GM12878 (cell line): ENCODE data around the gene NRDE2. TPM values are rescaled to one million over a fixed set of nuclear protein-coding genes. Genes with fewer than 3 reads are reported as not detected.

Source experiments
- ATAC-seq: fragments of 200-7000 bp; cut with Tn5 transposase; 3 replicates; pipeline ENCODE4 v1.9.1; 2020; ENCODE audit warnings: mild to moderate bottlenecking, moderate library complexity
- BruUV-seq: library from RNA; stranded (reverse); fragments of 400-500 nt; replicated peaks from 2 replicates; lab custom pipeline; 2021; lab: Mats Ljungman, UMichigan
- CTCF ChIA-PET: fragments of 300-600 bp; sonication (Branson Sonifier 250); formaldehyde crosslinking; extraction: SDS; loops from one replicate; lab custom pipeline; 2021; ENCODE audit warnings: inconsistent platforms; lab: Yijun Ruan, JAX
- POLR2A ChIA-PET: fragments of 350-600 bp; formaldehyde crosslinking; extraction: SDS; loops from one replicate; lab custom pipeline; 2021; ENCODE audit warnings: inconsistent platforms; lab: Charles Lee
- RAD21 ChIA-PET: fragments of 300-600 bp; sonication (Branson Sonifier 250); formaldehyde crosslinking; loops from one replicate; lab custom pipeline; 2023; ENCODE audit warnings: antibody characterized with exemption; ENCODE audit not compliant: unreplicated experiment; lab: Charles Lee
- SMC1A ChIA-PET: fragments of 300-600 bp; sonication (Branson Sonifier 250); formaldehyde crosslinking; loops from one replicate; lab custom pipeline; 2023; ENCODE audit not compliant: unreplicated experiment, uncharacterized antibody; lab: Charles Lee
- DNase-seq: peaks from one replicate; pipeline ENCODE4 v3.0.0-alpha.2; 2011; ENCODE audit warnings: low read depth, low spot score
- FAIRE-seq: peaks from 3 replicates; lab custom pipeline; 2011; peaks lifted over from hg19 to GRCh38; lab: Jason Lieb, UNC
- H2AFZ ChIP-seq: 2 replicates; pipeline ENCODE4 v1.6.0; 2011; ENCODE audit warnings: low read depth, low read length, control low read depth; ENCODE audit not compliant: control insufficient read depth
- H3K27ac ChIP-seq: 2 replicates; pipeline ENCODE4 v1.5.1; 2011; ENCODE audit warnings: control low read depth; ENCODE audit not compliant: control insufficient read depth, insufficient read depth
- H3K27me3 ChIP-seq, 2 experiments: replicated peaks in 1 of 2; 2 replicates each; pipeline versions ENCODE4 v1.6.0 to v1.6.1; 2011; ENCODE audit warnings: low read length in 1 of 2; ENCODE audit not compliant: control insufficient read depth in 2 of 2, insufficient read depth in 2 of 2
- H3K36me3 ChIP-seq, 2 experiments: 2 replicates each; pipeline ENCODE4 v1.5.1; 2011; ENCODE audit warnings: low read length in 1 of 2; ENCODE audit not compliant: control insufficient read depth in 2 of 2, insufficient read depth in 2 of 2
- H3K4me1 ChIP-seq: 2 replicates; pipeline ENCODE4 v1.6.1; 2011; ENCODE audit warnings: mild to moderate bottlenecking, low read length, moderate library complexity, mixed read lengths; ENCODE audit not compliant: control insufficient read depth, insufficient read depth
- H3K4me2 ChIP-seq: 2 replicates; pipeline ENCODE4 v1.6.0; 2011; ENCODE audit warnings: control low read depth; ENCODE audit not compliant: control insufficient read depth, insufficient read depth
- H3K4me3 ChIP-seq: fragments of 200-600 bp; sonication (generic); 2 replicates; pipeline ENCODE4 v1.5.1; 2016
- H3K79me2 ChIP-seq: 2 replicates; pipeline ENCODE4 v1.6.0; 2011; ENCODE audit warnings: low read length; ENCODE audit not compliant: control insufficient read depth, insufficient read depth
- H3K9ac ChIP-seq: 2 replicates; pipeline ENCODE4 v1.8.0; 2011; ENCODE audit warnings: low read length, control low read depth, mixed read lengths; ENCODE audit not compliant: control insufficient read depth, insufficient read depth
- H3K9me3 ChIP-seq: replicated peaks from 3 replicates; pipeline ENCODE4 v1.5.1; 2011; ENCODE audit warnings: mild to moderate bottlenecking, low read length; ENCODE audit not compliant: control insufficient read depth, insufficient read depth
- H4K20me1 ChIP-seq: 2 replicates; pipeline ENCODE4 v1.6.0; 2011; ENCODE audit not compliant: control insufficient read depth, insufficient read depth
- CBFB ChIP-seq: IDR thresholded peaks from 2 replicates; pipeline ENCODE4 v1.6.1; 2016; ENCODE audit warnings: antibody characterized with exemption, low read depth
- HDAC2 ChIP-seq: fragments of 200-600 bp; sonication (generic); IDR thresholded peaks from 2 replicates; pipeline ENCODE4 v1.6.1; 2017
- MEF2B ChIP-seq: fragments of 450-650 bp; IDR thresholded peaks from 2 replicates; pipeline ENCODE4 v1.6.1; 2018; ENCODE audit warnings: mild to moderate bottlenecking, moderate library complexity; ENCODE audit not compliant: partially characterized antibody, poor library complexity, severe bottlenecking
- NFXL1 ChIP-seq: fragments of 450-650 bp; IDR thresholded peaks from 2 replicates; pipeline ENCODE4 v1.6.1; 2017; ENCODE audit warnings: antibody characterized with exemption, mild to moderate bottlenecking, borderline replicate concordance
- PAX5 ChIP-seq: IDR thresholded peaks from 2 replicates; pipeline ENCODE4 v1.6.1; 2011; ENCODE audit warnings: low read depth, low read length, borderline replicate concordance
- RAD51 ChIP-seq: fragments of 450-650 bp; IDR thresholded peaks from 2 replicates; pipeline ENCODE4 v1.6.1; 2016; ENCODE audit warnings: moderate library complexity, mild to moderate bottlenecking, inconsistent platforms
- RCOR1 ChIP-seq: conservative IDR thresholded peaks from 2 replicates; pipeline ENCODE4 v1.6.1; 2012; ENCODE audit warnings: low read depth, low read length, improper control_type of control experiment
- SMAD1 ChIP-seq: fragments of 450-650 bp; IDR thresholded peaks from 2 replicates; pipeline ENCODE4 v1.6.1; 2018; ENCODE audit warnings: mild to moderate bottlenecking, low read depth; ENCODE audit not compliant: partially characterized antibody
- SMARCA5 ChIP-seq: fragments of 450-650 bp; IDR thresholded peaks from 2 replicates; pipeline ENCODE4 v1.6.1; 2017; ENCODE audit warnings: mild to moderate bottlenecking
- SREBF1 ChIP-seq: IDR thresholded peaks from 2 replicates; pipeline ENCODE4 v1.6.1; 2012; ENCODE audit warnings: mild to moderate bottlenecking, low read length
- TCF3 ChIP-seq: IDR thresholded peaks from 2 replicates; pipeline ENCODE4 v1.6.1; 2012; ENCODE audit warnings: low read depth, mild to moderate bottlenecking, low read length, borderline replicate concordance; ENCODE audit not compliant: insufficient read depth
- YBX1 ChIP-seq: fragments of 450-650 bp; IDR thresholded peaks from 2 replicates; pipeline ENCODE4 v1.6.1; 2016; ENCODE audit warnings: antibody characterized with exemption
- ZBTB33 ChIP-seq: fragments of 450-650 bp; IDR thresholded peaks from 2 replicates; pipeline ENCODE4 v1.6.1; 2017; ENCODE audit warnings: mild to moderate bottlenecking
- ZNF274 ChIP-seq: IDR thresholded peaks from one replicate; pipeline ENCODE4 v1.8.0; 2011; ENCODE audit not compliant: insufficient read length, insufficient read depth
- WGBS: methylation state at CpG from one replicate; pipeline ENCODE4 v1.1.6; 2016; ENCODE audit warnings: low lambda C conversion rate; ENCODE audit not compliant: insufficient replicate concordance, insufficient coverage; ENCODE audit errors: missing lambda C conversion rate; 5-methylcytosine and 5-hydroxymethylcytosine counted together
- in situ Hi-C: fragments of 300-500 bp; cut with MboI; formaldehyde crosslinking; loops from 9 replicates; pipeline ENCODE4 v1.14.3; 2018; ENCODE audit warnings: mixed read lengths
- intact Hi-C: fragments of 100-400 bp; cut with micrococcal nuclease; formaldehyde crosslinking; loops from one replicate; pipeline ENCODE4 v1.14.2; 2022; ENCODE audit not compliant: unreplicated experiment
- polyA plus RNA-seq, 11 experiments: library from polyadenylated mRNA; depleted of rRNA in 4 of 11; unstranded in 6 of 11; stranded (reverse) in 5 of 11; fragments of >200 nt; fragmentation: Nextera tagmentation in 4 of 11; fragmentation: Illumina TruSeq in 1 of 11; extraction: Ambion mirVana in 4 of 11; extraction: Trizol in 1 of 11; gene quantifications; 1 replicate in 1 of 11; 2 replicates in 10 of 11; pipeline versions ENCODE4 v1.2.1 to v1.2.3, GENCODE V29; 2011 to 2016; ENCODE audit warnings: inconsistent platforms in 2 of 11, missing spikeins in 2 of 11, low read depth in 1 of 11
- total RNA-seq, 4 experiments: library from RNA; depleted of rRNA in 3 of 4; stranded (reverse); fragments of >200 nt in 3 of 4; fragmentation: Illumina TruSeq in 1 of 4; extraction: Trizol in 1 of 4; gene quantifications; 2 replicates each; pipeline versions ENCODE4 v1.2.1 to v1.2.3, GENCODE V29; 2013 to 2021
- TF ChIP-seq, protein P1 (sequence below): IDR thresholded peaks from 2 replicates; pipeline ENCODE4 v1.6.1; 2011; ENCODE audit warnings: borderline replicate concordance, low read depth, mild to moderate bottlenecking, moderate library complexity, mixed read lengths, low read length; ENCODE audit not compliant: insufficient read depth; ENCODE audit errors: extremely low read length

NRDE2 gene
- total and polyA plus RNA-seq, 10 of the 15 experiments (the other 5 are each of a cell fraction or from before 2014, with no cell fraction given), result 8.3 to 21.0 (median 13.8) TPM

GRCh38 chr14:90293766-90294730, 37.7 kb downstream of the NRDE2 start:
- CTCF ChIA-PET, result no interaction called here
- SMC1A ChIA-PET, result no interaction called here
- TF ChIP-seq PAX5 (no peak), RAD51 (no peak), ZBTB33 (no peak), TCF3 (no peak), SMAD1 (no peak), RCOR1 (no peak), ZNF274 (no peak), SREBF1 (no peak), CBFB (no peak), MEF2B (no peak), YBX1 (no peak), NFXL1 (no peak), SMARCA5 (no peak), HDAC2 (no peak)
- TF ChIP-seq, protein P1, sequence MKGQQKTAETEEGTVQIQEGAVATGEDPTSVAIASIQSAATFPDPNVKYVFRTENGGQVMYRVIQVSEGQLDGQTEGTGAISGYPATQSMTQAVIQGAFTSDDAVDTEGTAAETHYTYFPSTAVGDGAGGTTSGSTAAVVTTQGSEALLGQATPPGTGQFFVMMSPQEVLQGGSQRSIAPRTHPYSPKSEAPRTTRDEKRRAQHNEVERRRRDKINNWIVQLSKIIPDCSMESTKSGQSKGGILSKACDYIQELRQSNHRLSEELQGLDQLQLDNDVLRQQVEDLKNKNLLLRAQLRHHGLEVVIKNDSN, result no peak
- FAIRE-seq (no peak), ATAC-seq (no peak), DNase-seq (no peak)
- no TSS peak for BruUV-seq
- 96% methylated on average over 11 of the region's 11 CpGs for WGBS
- H3K4me3 ChIP-seq, result no peak overlapping the region
- peaks cover 8 to 19% of the 10 kb centered on the region in 2 experiments for H3K36me3 ChIP-seq
- no peaks in the 10 kb centered on the region for H3K79me2 ChIP-seq
- no peak overlapping the region for H3K27ac ChIP-seq
- no peak overlapping the region for H2AFZ ChIP-seq
- H4K20me1 ChIP-seq, result no peaks in the 10 kb centered on the region
- RAD21 ChIA-PET, result no interaction called here
- in situ Hi-C loops, result no loop called here
- H3K4me2 ChIP-seq, result no peak overlapping the region
- POLR2A ChIA-PET, result no interaction called here
- no peaks in the 10 kb centered on the region for H3K27me3 ChIP-seq
- H3K9me3 ChIP-seq, result no peaks in the 10 kb centered on the region
- no peak overlapping the region for H3K9ac ChIP-seq
- intact Hi-C loops, result no loop called here
- H3K4me1 ChIP-seq, result no peaks in the 10 kb centered on the region
